ENCODE results near the gene TEAD2. TPM values are rescaled to one million over a fixed set of nuclear protein-coding genes. Genes with fewer than 3 reads are reported as not detected.

TEAD2 gene
- total and polyA plus RNA-seq, 9 of the 15 experiments (the other 6 are each of a cell fraction or from before 2014, with no cell fraction given) = 1.6 to 27.0 (median 13.9) TPM

- FAIRE-seq (no peak), DNase-seq (ENCODE audit: extremely low read depth in 1 of 4, low spot score in 3 of 4) (no peak), ATAC-seq (no peak)
- H3K9me3 ChIP-seq (replicated peaks; ENCODE audit: control insufficient read depth, insufficient read depth, low read depth, low read length) = no peaks in the 10 kb centered on the region
- POLR2A ChIA-PET = no interaction called here
- H3K79me2 ChIP-seq (ENCODE audit: control insufficient read depth, insufficient read depth, low read length) = no peaks in the 10 kb centered on the region
- in situ Hi-C loops (cut with MboI) = no loop called here
- WGBS (ENCODE audit: insufficient coverage, low coverage, missing lambda C conversion rate) = 87% methylated on average over 11 of the region's 11 CpGs
- no peaks in the 10 kb centered on the region for H3K9me1 ChIP-seq (ENCODE audit: control insufficient read depth, insufficient read depth, low read length)
- no TSS peak for BruUV-seq (replicated peaks)
- H3K4me3 ChIP-seq = no peak overlapping the region
- H2AFZ ChIP-seq (ENCODE audit: low read depth, low read length) = no peak overlapping the region
- H4K20me1 ChIP-seq (replicated peaks; ENCODE audit: control insufficient read depth, insufficient read depth, low read length) = no peaks in the 10 kb centered on the region
- CTCF ChIA-PET (ENCODE audit: low intra/inter-chr PET ratio) = no interaction called here
- intact Hi-C loops (cut with micrococcal nuclease) = no loop called here
- H3K27ac ChIP-seq (ENCODE audit: extremely low read depth, low read depth, low read length) = no peak overlapping the region
- H3K4me2 ChIP-seq (ENCODE audit: insufficient read depth, low read length) = no peak overlapping the region
- H3K27me3 ChIP-seq (ENCODE audit: control insufficient read depth in 2 of 2, insufficient read depth in 2 of 2, low read length in 2 of 2) = no peaks in the 10 kb centered on the region
- H3K4me1 ChIP-seq (replicated peaks in 1 of 2; ENCODE audit: control insufficient read depth in 2 of 2, insufficient read depth in 2 of 2, low read length in 2 of 2) = peaks cover 19 to 34% of the 10 kb centered on the region in 2 experiments
- peaks cover 31% of the 10 kb centered on the region; the same call in 1 of the 3 replicates for H3K36me3 ChIP-seq (ENCODE audit: control insufficient read depth, insufficient read depth, low read length)
- TF ChIP-seq L3MBTL2 (IDR thresholded peaks at IDR 0.05) = no peak
- TF ChIP-seq MAX (CRISPR knock-in tag; IDR thresholded peaks at IDR 0.05) = no peak
- TF ChIP-seq HMBOX1 (IDR thresholded peaks at IDR 0.05) = no peak
- TF ChIP-seq TFAM (CRISPR knock-in tag; conservative IDR thresholded peaks at IDR 0.05) = no peak
- TF ChIP-seq GTF3C2 (IDR thresholded peaks at IDR 0.05; ENCODE audit: borderline replicate concordance, extremely low read depth, insufficient read length) = no peak
- TF ChIP-seq BACH1 (tag; IDR thresholded peaks at IDR 0.05) = no peak
- no peak for TF ChIP-seq CEBPB (tag; IDR thresholded peaks at IDR 0.05)
- no peak for TF ChIP-seq PBX2 (CRISPR knock-in tag; IDR thresholded peaks at IDR 0.05; ENCODE audit: low read depth)
- no peak for TF ChIP-seq PBX2 (tag; conservative IDR thresholded peaks at IDR 0.05; ENCODE audit: low read depth)
- no peak overlapping the region for H3K9ac ChIP-seq (ENCODE audit: insufficient read depth in 1 of 2, low read depth in 2 of 2, low read length in 2 of 2)
Observed at GRCh38 chr19:49342291-49342721, 19.9 kb downstream of the TEAD2 start.

Measured in K562 (cell line).